Astrocyte (in vitro differentiated cells and primary cell): ENCODE results near the gene HM13. TPM values are rescaled to one million over a fixed set of nuclear protein-coding genes. Genes with fewer than 3 reads are reported as not detected.
A peak's percentile ranks its signal among the peaks of the same experiment; 100 is the strongest.

Source experiments
- DNase-seq: peaks from one replicate; pipeline ENCODE4 v3.0.0-alpha.2; 2010; ENCODE audit warnings: low read depth
- FAIRE-seq: peaks from 2 replicates; lab custom pipeline; 2011; peaks lifted over from hg19 to GRCh38; lab: Jason Lieb, UNC
- H2AFZ ChIP-seq: 2 replicates; pipeline ENCODE4 v1.6.0; 2012; ENCODE audit warnings: low read depth, low read length, inconsistent platforms
- H3K27ac ChIP-seq: 2 replicates; pipeline ENCODE4 v1.5.1; 2011; ENCODE audit warnings: low read depth, low read length, inconsistent platforms
- H3K27me3 ChIP-seq: 2 replicates; pipeline ENCODE4 v1.6.0; 2011; ENCODE audit warnings: low read length, inconsistent platforms; ENCODE audit not compliant: insufficient read depth
- H3K36me3 ChIP-seq: 2 replicates; pipeline ENCODE4 v1.5.1; 2011; ENCODE audit warnings: low read length, inconsistent platforms; ENCODE audit not compliant: insufficient read depth
- H3K4me1 ChIP-seq: 2 replicates; pipeline ENCODE4 v1.5.1; 2011; ENCODE audit warnings: low read length, inconsistent platforms; ENCODE audit not compliant: insufficient read depth
- H3K4me2 ChIP-seq: 2 replicates; pipeline ENCODE4 v1.6.0; 2012; ENCODE audit warnings: low read length, inconsistent platforms
- H3K4me3 ChIP-seq: 2 replicates; pipeline ENCODE4 v1.5.1; 2011; ENCODE audit warnings: low read depth, mild to moderate bottlenecking, low read length, inconsistent platforms; ENCODE audit not compliant: insufficient read depth
- H3K79me2 ChIP-seq: 2 replicates; pipeline ENCODE4 v1.6.0; 2012; ENCODE audit warnings: mild to moderate bottlenecking, low read length, inconsistent platforms; ENCODE audit not compliant: insufficient read depth
- H3K9ac ChIP-seq: 2 replicates; pipeline ENCODE4 v1.6.0; 2012; ENCODE audit warnings: mild to moderate bottlenecking, low read length, inconsistent platforms
- H3K9me3 ChIP-seq: 2 replicates; pipeline ENCODE4 v1.5.1; 2012; ENCODE audit warnings: low read depth, mild to moderate bottlenecking, low read length, inconsistent platforms; ENCODE audit not compliant: insufficient read depth
- H4K20me1 ChIP-seq: 2 replicates; pipeline ENCODE4 v1.6.0; 2012; ENCODE audit warnings: low read length, inconsistent platforms; ENCODE audit not compliant: insufficient read depth
- H3K27ac Mint-ChIP-seq: one replicate; pipeline ENCODE4 v1.8.0; 2021; ENCODE audit warnings: mild to moderate bottlenecking, mixed read lengths; ENCODE audit not compliant: unreplicated experiment
- H3K27me3 Mint-ChIP-seq: one replicate; pipeline ENCODE4 v1.8.0; 2021; ENCODE audit warnings: low read depth, mixed read lengths; ENCODE audit not compliant: unreplicated experiment
- H3K36me3 Mint-ChIP-seq: one replicate; pipeline ENCODE4 v1.8.0; 2021; ENCODE audit warnings: low read depth, mixed read lengths; ENCODE audit not compliant: unreplicated experiment
- H3K4me1 Mint-ChIP-seq: one replicate; pipeline ENCODE4 v1.8.0; 2021; ENCODE audit warnings: low read depth, mixed read lengths; ENCODE audit not compliant: unreplicated experiment
- H3K4me3 Mint-ChIP-seq: one replicate; pipeline ENCODE4 v1.8.0; 2021; ENCODE audit warnings: mild to moderate bottlenecking, moderate library complexity, mixed read lengths; ENCODE audit not compliant: unreplicated experiment
- H3K9me3 Mint-ChIP-seq: one replicate; pipeline ENCODE4 v1.8.0; 2021; ENCODE audit warnings: mild to moderate bottlenecking, mixed read lengths; ENCODE audit not compliant: unreplicated experiment
- CTCF ChIP-seq: IDR thresholded peaks from 2 replicates; pipeline ENCODE4 v1.5.1; 2011; ENCODE audit warnings: low read depth, mild to moderate bottlenecking, inconsistent platforms, low read length, moderate library complexity; ENCODE audit not compliant: insufficient read depth
- EZH2 ChIP-seq: IDR thresholded peaks from 2 replicates; pipeline ENCODE4 v1.6.1; 2012; ENCODE audit warnings: mild to moderate bottlenecking, low read length, inconsistent platforms; ENCODE audit not compliant: insufficient read depth
- total RNA-seq: library from RNA; stranded (reverse); gene quantifications from 2 replicates; pipeline ENCODE4 v1.2.1, GENCODE V29; 2021

Gene HM13
- total RNA-seq, 1 donor from 2014 or later: 399 TPM

- Histone ChIP-seq H3K79me2 (no peaks in the 10 kb centered on the region), H3K36me3 (peaks cover 2% of the 10 kb centered on the region), H3K4me1 (peaks cover 68% of the 10 kb centered on the region), H3K9ac (peak overlapping the region; percentile 56), H3K9me3 (no peaks in the 10 kb centered on the region), H4K20me1 (peaks cover 5% of the 10 kb centered on the region), H2AFZ (no peak overlapping the region), H3K4me3 (no peak overlapping the region), H3K4me2 (peak overlapping the region; percentile 25), H3K27ac (peak overlapping the region; percentile 62), H3K27me3 (no peaks in the 10 kb centered on the region)
- peaks cover 12% of the 10 kb centered on the region for H3K36me3 Mint-ChIP-seq
- H3K4me3 Mint-ChIP-seq: no peak overlapping the region
- FAIRE-seq: no peak
- H3K9me3 Mint-ChIP-seq: no peaks in the 10 kb centered on the region
- H3K4me1 Mint-ChIP-seq: peaks cover 50% of the 10 kb centered on the region
- no peaks in the 10 kb centered on the region for H3K27me3 Mint-ChIP-seq
- peak overlapping the region; percentile 41 for H3K27ac Mint-ChIP-seq
- TF ChIP-seq EZH2 (no peak), CTCF (peak; percentile 67)
- DNase-seq: peak; percentile 36
These were observed 55.1 kb downstream of the HM13 start for GRCh38 chr20:31569163-31570020.

GRCh38 chr20:31570021-31570463 lies 55.8 kb downstream of the HM13 start:
- Mint-ChIP-seq H3K27ac (no peak overlapping the region), H3K4me1 (peaks cover 50% of the 10 kb centered on the region), H3K27me3 (no peaks in the 10 kb centered on the region), H3K36me3 (peaks cover 9% of the 10 kb centered on the region), H3K9me3 (no peaks in the 10 kb centered on the region), H3K4me3 (no peak overlapping the region)
- Histone ChIP-seq H4K20me1 (peaks cover 5% of the 10 kb centered on the region), H3K36me3 (no peaks in the 10 kb centered on the region), H3K9me3 (no peaks in the 10 kb centered on the region), H3K4me1 (peaks cover 68% of the 10 kb centered on the region), H3K4me3 (no peak overlapping the region), H3K9ac (peak overlapping the region; percentile 56), H3K79me2 (no peaks in the 10 kb centered on the region), H3K27me3 (no peaks in the 10 kb centered on the region), H2AFZ (no peak overlapping the region), H3K4me2 (peak overlapping the region; percentile 25), H3K27ac (peak overlapping the region; percentile 62)
- no peak for TF ChIP-seq EZH2
- TF ChIP-seq CTCF: no peak
- FAIRE-seq (no peak), DNase-seq (no peak)
